ENCODE data around the gene ALAS1. TPM values are rescaled to one million over a fixed set of nuclear protein-coding genes. Genes with fewer than 3 reads are reported as not detected.

Gene ALAS1
- polyA plus RNA-seq, 2 donors: 17.2 to 36.4 TPM

DNA sequence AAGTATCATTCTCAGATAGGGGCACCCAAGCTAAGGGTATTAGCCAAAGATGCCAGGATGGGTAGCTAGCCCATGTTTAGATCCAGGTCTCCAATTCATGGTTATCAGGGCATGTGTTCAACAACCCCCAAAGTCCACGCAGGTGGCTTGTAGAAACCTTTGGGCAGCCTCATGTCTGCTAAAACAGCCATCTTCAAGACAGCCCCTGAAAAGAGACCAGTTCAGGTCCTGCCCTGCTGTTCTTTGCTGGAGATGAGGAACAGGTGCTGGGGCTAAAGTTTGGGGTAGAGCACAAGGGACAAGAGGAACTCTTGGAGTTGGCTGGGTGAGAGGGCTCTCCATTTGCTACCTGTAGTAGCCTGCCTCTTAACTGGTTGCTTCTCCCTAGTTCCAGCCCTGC, 52.2 kb downstream of the ALAS1 start:
- peaks cover 5 to 33% of the 10 kb centered on the region in 2 donors for H3K36me3 ChIP-seq (ENCODE audit: control insufficient read depth in 2 of 2, insufficient read depth in 2 of 2, low read length in 1 of 2)
- no peaks in the 10 kb centered on the region for H3K9me3 ChIP-seq (ENCODE audit: control insufficient read depth in 2 of 2, insufficient read depth in 1 of 2, low read depth in 1 of 2, low read length in 1 of 2)
- no peaks in the 10 kb centered on the region for H3K27me3 ChIP-seq (ENCODE audit: control insufficient read depth in 1 of 2, insufficient read depth in 2 of 2, low read length in 2 of 2)
- no peak overlapping the region for H3K4me3 ChIP-seq (ENCODE audit: low read depth in 1 of 2, low read length in 2 of 2)
- H3K27ac ChIP-seq (ENCODE audit: low read depth in 2 of 2, low read length in 1 of 2): peak overlapping the region; percentile 87 to 92
- peaks cover 5 to 55% of the 10 kb centered on the region in 2 donors for H3K4me1 ChIP-seq (ENCODE audit: control insufficient read depth in 2 of 2, insufficient read depth in 2 of 2, low read length in 1 of 2)
- 68 to 84% methylated on average over 1 of the region's 1 CpG for WGBS, 2 donors

DNA sequence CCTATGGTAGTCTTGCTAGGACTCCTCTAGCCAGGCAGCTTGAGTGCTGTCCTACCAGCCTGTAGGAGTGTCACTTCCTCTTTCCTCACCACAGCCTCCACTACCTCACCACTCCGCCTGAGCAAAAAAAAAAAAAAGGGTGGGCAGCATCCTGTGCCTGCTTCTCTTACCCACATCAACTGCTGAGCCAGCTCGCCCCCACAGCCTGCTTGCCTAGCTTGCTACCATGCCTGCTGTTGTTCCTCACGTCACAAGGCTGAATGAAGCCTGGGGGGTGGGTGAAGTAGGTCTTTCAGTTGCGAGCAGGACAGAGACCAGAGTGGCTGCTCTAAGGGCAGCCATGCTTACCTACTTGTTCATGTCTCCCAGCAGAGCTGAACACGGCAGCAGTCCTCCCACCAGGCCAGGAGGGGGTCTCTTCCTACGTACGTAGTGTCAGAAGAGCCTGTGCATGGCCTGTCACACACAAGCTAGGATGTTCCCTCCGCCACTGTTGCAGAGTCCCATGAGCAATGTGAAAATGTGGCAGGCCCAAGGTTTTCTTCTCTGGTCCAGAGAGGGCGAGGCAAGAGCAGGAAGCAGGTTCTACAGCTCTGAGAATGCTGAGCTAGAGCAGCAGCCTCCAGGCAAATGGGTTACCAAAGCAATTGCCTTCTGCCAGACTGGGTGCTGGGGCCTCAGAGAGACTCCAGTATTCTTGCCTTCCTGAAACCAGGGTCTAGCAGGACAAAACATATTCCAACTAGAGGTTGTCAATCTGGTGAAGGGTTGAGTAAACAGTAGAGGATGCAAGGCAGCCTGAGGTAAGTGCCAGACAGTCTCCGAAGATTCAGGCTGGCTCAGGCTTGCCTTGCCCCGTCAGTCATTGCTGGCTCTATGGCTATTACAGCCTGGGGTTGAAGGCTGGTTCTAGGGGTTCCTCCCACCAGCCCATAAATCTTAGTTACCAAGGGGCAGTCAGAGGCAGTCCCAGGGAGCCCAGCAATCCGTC, 55.6 kb downstream of the ALAS1 start:
- H3K4me3 ChIP-seq (ENCODE audit: low read depth in 1 of 2, low read length in 2 of 2): no peak overlapping the region
- 35 to 57% methylated on average over 12 of the region's 12 CpGs for WGBS, 2 donors
- no peaks in the 10 kb centered on the region for H3K9me3 ChIP-seq (ENCODE audit: control insufficient read depth in 2 of 2, insufficient read depth in 1 of 2, low read depth in 1 of 2, low read length in 1 of 2)
- peaks cover 19 to 43% of the 10 kb centered on the region in 2 donors for H3K36me3 ChIP-seq (ENCODE audit: control insufficient read depth in 2 of 2, insufficient read depth in 2 of 2, low read length in 1 of 2)
- peaks cover 5 to 36% of the 10 kb centered on the region in 2 donors for H3K4me1 ChIP-seq (ENCODE audit: control insufficient read depth in 2 of 2, insufficient read depth in 2 of 2, low read length in 1 of 2)
- no peaks in the 10 kb centered on the region for H3K27me3 ChIP-seq (ENCODE audit: control insufficient read depth in 1 of 2, insufficient read depth in 2 of 2, low read length in 2 of 2)
- peak overlapping the region; percentile 89 to 92 for H3K27ac ChIP-seq (ENCODE audit: low read depth in 2 of 2, low read length in 1 of 2)

DNA sequence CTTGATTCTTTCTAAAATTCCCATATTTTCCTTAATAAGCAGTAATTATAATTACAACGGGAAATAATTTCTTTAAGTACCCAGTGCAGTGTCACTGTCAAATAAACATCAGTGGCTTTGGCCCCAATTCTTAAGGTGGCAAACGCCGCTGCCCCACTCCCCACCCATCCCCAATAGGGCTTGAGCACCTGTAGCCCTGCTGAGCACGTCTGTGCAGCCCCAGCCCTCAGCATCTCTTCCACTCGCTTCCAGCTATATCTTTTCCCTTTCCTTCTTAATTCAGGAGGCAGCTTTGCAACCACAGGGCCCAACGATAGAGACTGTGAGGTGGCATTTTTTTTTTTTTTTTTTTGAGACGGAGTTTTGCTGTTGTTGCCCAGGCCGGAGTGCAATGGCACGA, 56.6 kb downstream of the ALAS1 start:
- 76 to 79% methylated on average over 8 to 9 of the region's 9 CpGs for WGBS, 2 donors
- Histone ChIP-seq H3K9me3 (ENCODE audit: control insufficient read depth in 2 of 2, insufficient read depth in 1 of 2, low read depth in 1 of 2, low read length in 1 of 2) (no peaks in the 10 kb centered on the region), H3K4me1 (ENCODE audit: control insufficient read depth in 2 of 2, insufficient read depth in 2 of 2, low read length in 1 of 2) (peaks cover 5 to 28% of the 10 kb centered on the region in 2 donors), H3K36me3 (ENCODE audit: control insufficient read depth in 2 of 2, insufficient read depth in 2 of 2, low read length in 1 of 2) (peaks cover 14 to 39% of the 10 kb centered on the region in 2 donors), H3K4me3 (ENCODE audit: low read depth in 1 of 2, low read length in 2 of 2) (no peak overlapping the region), H3K27me3 (ENCODE audit: control insufficient read depth in 1 of 2, insufficient read depth in 2 of 2, low read length in 2 of 2) (no peaks in the 10 kb centered on the region), H3K27ac (ENCODE audit: low read depth in 2 of 2, low read length in 1 of 2) (peak overlapping the region in 1 of 2 donors; percentile 15)

DNA sequence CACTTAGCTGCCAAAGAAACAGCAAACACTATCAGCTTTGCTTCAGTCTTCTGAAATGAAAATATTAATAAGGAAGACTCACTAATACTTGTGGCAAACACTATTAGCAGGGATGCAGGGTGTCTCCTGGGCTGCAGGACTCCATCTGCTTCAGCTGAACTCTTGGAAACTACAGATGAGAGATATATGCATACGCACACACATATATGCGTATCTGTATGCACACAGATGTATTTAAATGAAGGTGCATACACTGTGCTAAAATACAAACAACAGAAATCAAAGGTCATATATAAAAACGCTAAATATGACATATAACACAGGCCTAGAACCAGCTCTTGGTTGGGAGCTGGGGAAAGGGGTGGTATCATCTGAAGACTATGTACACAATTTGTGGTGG, 58.2 kb downstream of the ALAS1 start:
- peaks cover 2 to 17% of the 10 kb centered on the region in 2 donors for H3K4me1 ChIP-seq (ENCODE audit: control insufficient read depth in 2 of 2, insufficient read depth in 2 of 2, low read length in 1 of 2)
- WGBS, 2 donors: 84 to 86% methylated on average over 3 of the region's 3 CpGs
- H3K27me3 ChIP-seq (ENCODE audit: control insufficient read depth in 1 of 2, insufficient read depth in 2 of 2, low read length in 2 of 2): no peaks in the 10 kb centered on the region
- H3K4me3 ChIP-seq (ENCODE audit: low read depth in 1 of 2, low read length in 2 of 2): no peak overlapping the region
- peaks cover 14 to 34% of the 10 kb centered on the region in 2 donors for H3K36me3 ChIP-seq (ENCODE audit: control insufficient read depth in 2 of 2, insufficient read depth in 2 of 2, low read length in 1 of 2)
- H3K9me3 ChIP-seq (ENCODE audit: control insufficient read depth in 2 of 2, insufficient read depth in 1 of 2, low read depth in 1 of 2, low read length in 1 of 2): no peaks in the 10 kb centered on the region
- H3K27ac ChIP-seq (ENCODE audit: low read depth in 2 of 2, low read length in 1 of 2): no peak overlapping the region

DNA sequence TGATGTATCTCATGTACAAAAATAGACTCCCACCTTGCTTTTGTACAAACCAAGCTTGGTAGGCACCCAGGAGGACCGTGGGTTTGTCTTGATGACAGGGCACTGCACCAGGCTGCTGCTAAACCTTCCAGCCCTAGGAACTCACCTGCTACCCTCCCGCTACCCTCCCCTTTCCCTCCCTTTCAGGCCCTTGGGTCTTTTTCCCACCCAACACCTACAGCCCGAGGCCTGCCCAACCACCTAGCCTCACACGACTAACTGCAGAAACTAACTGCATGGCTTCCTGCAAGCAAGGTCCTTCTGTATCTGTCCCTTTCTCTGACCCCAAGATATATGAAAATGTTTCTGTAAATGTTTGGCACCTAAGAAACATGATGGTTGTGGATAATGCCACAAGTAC, 58.7 kb downstream of the ALAS1 start:
- peaks cover 2 to 17% of the 10 kb centered on the region in 2 donors for H3K4me1 ChIP-seq (ENCODE audit: control insufficient read depth in 2 of 2, insufficient read depth in 2 of 2, low read length in 1 of 2)

DNA sequence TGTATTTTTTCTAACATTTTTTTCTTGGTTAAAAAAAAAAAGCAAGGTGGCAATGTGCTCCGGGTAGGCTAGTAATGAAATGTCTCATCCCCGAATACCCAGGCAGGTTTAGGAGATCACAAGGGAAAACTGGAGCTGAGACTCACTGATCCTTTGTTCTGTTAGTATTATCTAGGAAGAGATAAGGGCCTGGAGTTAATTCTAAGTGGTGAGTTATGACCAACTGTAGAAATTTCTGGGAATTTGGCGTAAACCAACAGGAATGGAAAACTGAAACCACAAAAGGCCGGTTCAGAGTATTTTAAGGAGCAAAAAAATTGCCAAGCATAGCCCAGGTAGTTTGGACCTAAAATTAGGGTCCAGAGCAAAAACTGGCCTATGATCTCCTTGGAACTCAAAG, 60.0 kb downstream of the ALAS1 start:
- no peaks in the 10 kb centered on the region for H3K27me3 ChIP-seq (ENCODE audit: control insufficient read depth in 1 of 2, insufficient read depth in 2 of 2, low read length in 2 of 2)
- no peaks in the 10 kb centered on the region for H3K9me3 ChIP-seq (ENCODE audit: control insufficient read depth in 2 of 2, insufficient read depth in 1 of 2, low read depth in 1 of 2, low read length in 1 of 2)
- no peak overlapping the region for H3K4me3 ChIP-seq (ENCODE audit: low read depth in 1 of 2, low read length in 2 of 2)
- peaks cover 2 to 15% of the 10 kb centered on the region in 2 donors for H3K4me1 ChIP-seq (ENCODE audit: control insufficient read depth in 2 of 2, insufficient read depth in 2 of 2, low read length in 1 of 2)
- no peak overlapping the region for H3K27ac ChIP-seq (ENCODE audit: low read depth in 2 of 2, low read length in 1 of 2)
- H3K36me3 ChIP-seq (ENCODE audit: control insufficient read depth in 2 of 2, insufficient read depth in 2 of 2, low read length in 1 of 2): peaks cover 14 to 34% of the 10 kb centered on the region in 2 donors
- WGBS, 2 donors: 84 to 88% methylated on average over 4 of the region's 4 CpGs

More for the DNA sequence above, 58.7 kb downstream of the ALAS1 start:
- H3K9me3 ChIP-seq (ENCODE audit: control insufficient read depth in 2 of 2, insufficient read depth in 1 of 2, low read depth in 1 of 2, low read length in 1 of 2): no peaks in the 10 kb centered on the region
- 83% methylated on average over 4 of the region's 4 CpGs for WGBS, 2 donors
- no peak overlapping the region for H3K4me3 ChIP-seq (ENCODE audit: low read depth in 1 of 2, low read length in 2 of 2)
- H3K27ac ChIP-seq (ENCODE audit: low read depth in 2 of 2, low read length in 1 of 2): no peak overlapping the region
- no peaks in the 10 kb centered on the region for H3K27me3 ChIP-seq (ENCODE audit: control insufficient read depth in 1 of 2, insufficient read depth in 2 of 2, low read length in 2 of 2)
- H3K36me3 ChIP-seq (ENCODE audit: control insufficient read depth in 2 of 2, insufficient read depth in 2 of 2, low read length in 1 of 2): peaks cover 14 to 34% of the 10 kb centered on the region in 2 donors

DNA sequence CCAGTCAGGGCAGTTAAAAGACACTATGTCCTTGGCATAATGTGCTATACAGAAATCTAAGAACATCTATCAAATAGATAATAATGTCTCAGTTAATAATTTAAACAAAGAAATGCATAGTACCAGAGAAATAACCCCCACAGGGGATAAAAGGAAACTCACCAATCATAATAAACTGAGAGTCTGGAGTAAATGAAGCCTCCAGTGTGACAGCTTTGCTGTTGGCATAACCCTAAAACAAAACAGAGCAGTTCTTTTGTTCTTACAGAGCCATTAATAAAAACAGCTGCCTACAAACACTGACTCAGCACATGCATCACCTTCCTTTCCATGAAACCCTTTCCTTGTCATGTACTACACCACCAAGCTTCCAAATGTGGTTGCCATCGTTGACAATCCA, 61.1 kb downstream of the ALAS1 start:
- WGBS, 2 donors: 52 to 68% methylated on average over 1 of the region's 1 CpG
- Histone ChIP-seq H3K4me3 (ENCODE audit: low read depth in 1 of 2, low read length in 2 of 2) (no peak overlapping the region), H3K36me3 (ENCODE audit: control insufficient read depth in 2 of 2, insufficient read depth in 2 of 2, low read length in 1 of 2) (peaks cover 20 to 25% of the 10 kb centered on the region in 2 donors), H3K27me3 (ENCODE audit: control insufficient read depth in 1 of 2, insufficient read depth in 2 of 2, low read length in 2 of 2) (no peaks in the 10 kb centered on the region), H3K4me1 (ENCODE audit: control insufficient read depth in 2 of 2, insufficient read depth in 2 of 2, low read length in 1 of 2) (peaks cover 2 to 4% of the 10 kb centered on the region in 2 donors), H3K9me3 (ENCODE audit: control insufficient read depth in 2 of 2, insufficient read depth in 1 of 2, low read depth in 1 of 2, low read length in 1 of 2) (no peaks in the 10 kb centered on the region), H3K27ac (ENCODE audit: low read depth in 2 of 2, low read length in 1 of 2) (no peak overlapping the region)

DNA sequence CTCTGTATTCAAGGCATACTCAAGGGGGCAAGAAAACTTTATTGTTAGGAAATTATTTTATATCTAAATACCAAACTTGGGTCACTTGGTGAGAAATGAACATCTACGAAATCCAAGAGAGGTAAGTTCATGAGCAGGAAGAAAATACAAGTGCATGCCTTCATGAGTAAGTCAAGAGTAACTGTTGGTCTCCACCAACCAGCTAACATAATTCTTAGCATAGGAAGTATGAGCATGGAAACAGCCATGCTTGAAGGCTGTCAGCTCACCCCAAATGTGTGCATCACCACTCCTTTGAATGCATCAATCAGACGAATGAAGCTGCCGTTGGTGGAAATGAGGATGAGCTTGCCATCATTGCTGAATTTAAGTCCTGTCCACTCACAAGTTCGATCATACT, 61.5 kb downstream of the ALAS1 start:
- H3K27me3 ChIP-seq (ENCODE audit: control insufficient read depth in 1 of 2, insufficient read depth in 2 of 2, low read length in 2 of 2): no peaks in the 10 kb centered on the region
- peaks cover 20 to 24% of the 10 kb centered on the region in 2 donors for H3K36me3 ChIP-seq (ENCODE audit: control insufficient read depth in 2 of 2, insufficient read depth in 2 of 2, low read length in 1 of 2)
- WGBS, 2 donors: 88 to 89% methylated on average over 4 of the region's 4 CpGs

DNA sequence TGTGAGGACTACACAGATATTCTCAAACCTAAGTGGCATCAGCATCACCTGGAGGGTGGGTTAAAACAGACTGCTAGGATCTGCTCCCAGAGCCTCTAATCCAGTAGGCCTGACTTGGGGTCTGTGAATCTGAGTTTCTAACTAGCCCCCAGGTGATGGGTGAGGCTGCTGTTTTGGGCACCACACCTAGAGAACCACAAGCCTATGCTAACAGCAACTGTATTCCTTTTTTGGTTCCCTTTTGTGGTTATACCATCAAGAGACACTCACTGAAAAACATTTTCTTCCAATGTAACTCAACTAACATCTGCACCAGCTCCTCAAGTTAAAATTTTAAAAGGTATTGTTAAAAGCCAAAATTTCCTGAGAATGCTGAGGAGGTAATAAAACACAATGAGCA, 64.5 kb downstream of the ALAS1 start:
- Histone ChIP-seq H3K4me1 (ENCODE audit: control insufficient read depth in 2 of 2, insufficient read depth in 2 of 2, low read length in 1 of 2) (no peaks in the 10 kb centered on the region), H3K27me3 (ENCODE audit: control insufficient read depth in 1 of 2, insufficient read depth in 2 of 2, low read length in 2 of 2) (no peaks in the 10 kb centered on the region), H3K4me3 (ENCODE audit: low read depth in 1 of 2, low read length in 2 of 2) (no peak overlapping the region), H3K27ac (ENCODE audit: low read depth in 2 of 2, low read length in 1 of 2) (no peak overlapping the region), H3K36me3 (ENCODE audit: control insufficient read depth in 2 of 2, insufficient read depth in 2 of 2, low read length in 1 of 2) (peaks cover 7 to 10% of the 10 kb centered on the region in 2 donors), H3K9me3 (ENCODE audit: control insufficient read depth in 2 of 2, insufficient read depth in 1 of 2, low read depth in 1 of 2, low read length in 1 of 2) (no peaks in the 10 kb centered on the region)

More for the DNA sequence above, 61.5 kb downstream of the ALAS1 start:
- no peaks in the 10 kb centered on the region for H3K9me3 ChIP-seq (ENCODE audit: control insufficient read depth in 2 of 2, insufficient read depth in 1 of 2, low read depth in 1 of 2, low read length in 1 of 2)
- no peak overlapping the region for H3K4me3 ChIP-seq (ENCODE audit: low read depth in 1 of 2, low read length in 2 of 2)
- peak overlapping the region in 1 of 2 donors; percentile 10 for H3K27ac ChIP-seq (ENCODE audit: low read depth in 2 of 2, low read length in 1 of 2)
- peaks cover 0 to 3% of the 10 kb centered on the region in 2 donors for H3K4me1 ChIP-seq (ENCODE audit: control insufficient read depth in 2 of 2, insufficient read depth in 2 of 2, low read length in 1 of 2)

All from esophagus (tissue), 2 donors.